ENCODE data around the gene ENOX1.

GRCh38 chr13:43665388-43665787 lies 121.4 kb downstream of the ENOX1 start:
- TF ChIP-seq EZH2 (IDR thresholded peaks at IDR 0.05) = no peak
- TF ChIP-seq POLR2AphosphoS5 (IDR thresholded peaks at IDR 0.05; ENCODE audit: borderline replicate concordance, low read depth, low read length) = no peak

Measured in SK-N-MC (cell line).